ENCODE results near the gene WWOX. TPM values are rescaled to one million over a fixed set of nuclear protein-coding genes. Genes with fewer than 3 reads are reported as not detected.

Gene WWOX
- polyA plus RNA-seq, 6 donors from 2014 or later: 9.1 to 17.0 (median 12.5) TPM

- no peaks in the 10 kb centered on the region for H3K4me1 Mint-ChIP-seq
- DNase-seq (no peak), ATAC-seq (ENCODE audit: low read depth in 2 of 2) (no peak)
- H3K27me3 Mint-ChIP-seq: no peaks in the 10 kb centered on the region
- H3K4me3 Mint-ChIP-seq: no peak overlapping the region
- peaks cover 5 to 32% (median 13%) of the 10 kb centered on the region in 7 donors for H3K9me3 Mint-ChIP-seq
- H3K36me3 Mint-ChIP-seq: peaks cover 24 to 43% of the 10 kb centered on the region in 2 donors
- no peak overlapping the region for H3K27ac Mint-ChIP-seq
Observed at GRCh38 chr16:78909226-78909625, 809.8 kb downstream of the WWOX start.

- Mint-ChIP-seq H3K4me1 (peaks cover 0 to 7% (median 0%) of the 10 kb centered on the region in 3 donors), H3K27ac (peak overlapping the region in 1 of 6 donors; percentile 50), H3K4me3 (no peak overlapping the region), H3K9me3 (peaks cover 4 to 19% (median 14%) of the 10 kb centered on the region in 7 donors), H3K36me3 (peaks cover 20 to 33% of the 10 kb centered on the region in 2 donors), H3K27me3 (no peaks in the 10 kb centered on the region)
- ATAC-seq (ENCODE audit: low read depth in 2 of 2) (no peak), DNase-seq (no peak)
Observed at GRCh38 chr16:78915811-78916345, 816.4 kb downstream of the WWOX start.

GRCh38 chr16:78916928-78917545, 817.6 kb downstream of the WWOX start:
- Mint-ChIP-seq H3K4me3 (no peak overlapping the region), H3K27me3 (no peaks in the 10 kb centered on the region), H3K27ac (no peak overlapping the region), H3K4me1 (peaks cover 0 to 7% (median 0%) of the 10 kb centered on the region in 3 donors), H3K36me3 (peaks cover 26 to 39% of the 10 kb centered on the region in 2 donors), H3K9me3 (peaks cover 4 to 28% (median 22%) of the 10 kb centered on the region in 7 donors)
- DNase-seq (no peak), ATAC-seq (ENCODE audit: low read depth in 2 of 2) (no peak)

GRCh38 chr16:78918805-78919305, 819.4 kb downstream of the WWOX start:
- Mint-ChIP-seq H3K4me3 (no peak overlapping the region), H3K4me1 (peaks cover 0 to 7% (median 0%) of the 10 kb centered on the region in 3 donors), H3K27ac (no peak overlapping the region), H3K36me3 (peaks cover 33 to 36% of the 10 kb centered on the region in 2 donors), H3K27me3 (no peaks in the 10 kb centered on the region), H3K9me3 (peaks cover 8 to 37% (median 31%) of the 10 kb centered on the region in 7 donors)
- ATAC-seq (ENCODE audit: low read depth in 2 of 2) (no peak), DNase-seq (no peak)

- Mint-ChIP-seq H3K27ac (peak overlapping the region in 1 of 6 donors; percentile 41), H3K9me3 (peaks cover 8 to 37% (median 31%) of the 10 kb centered on the region in 7 donors), H3K36me3 (peaks cover 25 to 36% of the 10 kb centered on the region in 2 donors), H3K4me3 (no peak overlapping the region), H3K27me3 (no peaks in the 10 kb centered on the region), H3K4me1 (peaks cover 0 to 7% (median 0%) of the 10 kb centered on the region in 3 donors)
- DNase-seq (no peak), ATAC-seq (ENCODE audit: low read depth in 2 of 2) (no peak)
Observed at GRCh38 chr16:78919852-78920251, 820.4 kb downstream of the WWOX start.

- H3K4me3 Mint-ChIP-seq: no peak overlapping the region
- peaks cover 25 to 36% of the 10 kb centered on the region in 2 donors for H3K36me3 Mint-ChIP-seq
- DNase-seq (no peak), ATAC-seq (ENCODE audit: low read depth in 2 of 2) (no peak)
- no peak overlapping the region for H3K27ac Mint-ChIP-seq
- peaks cover 8 to 37% (median 31%) of the 10 kb centered on the region in 7 donors for H3K9me3 Mint-ChIP-seq
- peaks cover 0 to 2% (median 0%) of the 10 kb centered on the region in 3 donors for H3K27me3 Mint-ChIP-seq
- H3K4me1 Mint-ChIP-seq: peaks cover 0 to 7% (median 3%) of the 10 kb centered on the region in 3 donors
Observed at GRCh38 chr16:78920621-78921020, 821.2 kb downstream of the WWOX start.

GRCh38 chr16:78925083-78925767, 825.8 kb downstream of the WWOX start:
- Mint-ChIP-seq H3K4me1 (peaks cover 0 to 9% (median 4%) of the 10 kb centered on the region in 3 donors), H3K36me3 (peaks cover 19 to 25% of the 10 kb centered on the region in 2 donors), H3K27me3 (peaks cover 0 to 11% (median 0%) of the 10 kb centered on the region in 3 donors), H3K4me3 (no peak overlapping the region), H3K27ac (peak overlapping the region in 1 of 6 donors; percentile 25), H3K9me3 (peaks cover 10 to 31% (median 26%) of the 10 kb centered on the region in 7 donors)
- ATAC-seq (ENCODE audit: low read depth in 2 of 2) (peak in 1 of 2 donors; percentile 35), DNase-seq (no peak)

- peaks cover 0 to 11% (median 0%) of the 10 kb centered on the region in 3 donors for H3K27me3 Mint-ChIP-seq
- H3K4me1 Mint-ChIP-seq: peaks cover 0 to 13% (median 4%) of the 10 kb centered on the region in 3 donors
- no peak overlapping the region for H3K27ac Mint-ChIP-seq
- ATAC-seq (ENCODE audit: low read depth in 2 of 2) (no peak), DNase-seq (no peak)
- no peak overlapping the region for H3K4me3 Mint-ChIP-seq
- H3K36me3 Mint-ChIP-seq: peaks cover 15 to 19% of the 10 kb centered on the region in 2 donors
- H3K9me3 Mint-ChIP-seq: peaks cover 5 to 18% (median 12%) of the 10 kb centered on the region in 7 donors
Observed at GRCh38 chr16:78926723-78927210, 827.3 kb downstream of the WWOX start.

GRCh38 chr16:78927766-78928165, 828.3 kb downstream of the WWOX start:
- ATAC-seq (ENCODE audit: low read depth in 2 of 2) (no peak), DNase-seq (no peak)
- peaks cover 10 to 15% of the 10 kb centered on the region in 2 donors for H3K36me3 Mint-ChIP-seq
- peaks cover 0 to 13% (median 4%) of the 10 kb centered on the region in 3 donors for H3K4me1 Mint-ChIP-seq
- peaks cover 4 to 12% (median 6%) of the 10 kb centered on the region in 7 donors for H3K9me3 Mint-ChIP-seq
- no peak overlapping the region for H3K4me3 Mint-ChIP-seq
- H3K27me3 Mint-ChIP-seq: peaks cover 0 to 11% (median 0%) of the 10 kb centered on the region in 3 donors
- H3K27ac Mint-ChIP-seq: no peak overlapping the region

- H3K9me3 Mint-ChIP-seq: peaks cover 0 to 6% (median 2%) of the 10 kb centered on the region in 7 donors
- DNase-seq (no peak), ATAC-seq (ENCODE audit: low read depth in 2 of 2) (no peak)
- H3K4me3 Mint-ChIP-seq: peak overlapping the region in 1 of 8 donors; percentile 66
- H3K27me3 Mint-ChIP-seq: peaks cover 0 to 20% (median 0%) of the 10 kb centered on the region in 3 donors
- no peak overlapping the region for H3K27ac Mint-ChIP-seq
- peaks cover 5 to 8% of the 10 kb centered on the region in 2 donors for H3K36me3 Mint-ChIP-seq
- H3K4me1 Mint-ChIP-seq: peaks cover 0 to 13% (median 10%) of the 10 kb centered on the region in 3 donors
Observed at GRCh38 chr16:78929841-78930240, 830.4 kb downstream of the WWOX start.

- DNase-seq (no peak), ATAC-seq (ENCODE audit: low read depth in 2 of 2) (no peak)
- Mint-ChIP-seq H3K27ac (peak overlapping the region in 2 of 6 donors; percentile 38 to 64), H3K4me3 (no peak overlapping the region), H3K36me3 (peaks cover 5 to 8% of the 10 kb centered on the region in 2 donors), H3K9me3 (peaks cover 0 to 7% (median 3%) of the 10 kb centered on the region in 7 donors), H3K4me1 (peaks cover 0 to 11% (median 10%) of the 10 kb centered on the region in 3 donors), H3K27me3 (peaks cover 0 to 20% (median 0%) of the 10 kb centered on the region in 3 donors)
Observed at GRCh38 chr16:78930561-78930960, 831.1 kb downstream of the WWOX start.

- Mint-ChIP-seq H3K4me1 (peaks cover 4 to 10% (median 7%) of the 10 kb centered on the region in 3 donors), H3K27ac (no peak overlapping the region), H3K9me3 (peaks cover 0 to 7% (median 3%) of the 10 kb centered on the region in 7 donors), H3K4me3 (no peak overlapping the region), H3K36me3 (peaks cover 5 to 8% of the 10 kb centered on the region in 2 donors), H3K27me3 (peaks cover 0 to 15% (median 0%) of the 10 kb centered on the region in 3 donors)
- ATAC-seq (ENCODE audit: low read depth in 2 of 2): no peak
- DNase-seq: no peak
Observed at GRCh38 chr16:78931267-78931666, 831.8 kb downstream of the WWOX start.

- ATAC-seq (ENCODE audit: low read depth in 2 of 2): no peak
- no peak overlapping the region for H3K27ac Mint-ChIP-seq
- H3K36me3 Mint-ChIP-seq: peaks cover 5 to 8% of the 10 kb centered on the region in 2 donors
- H3K4me3 Mint-ChIP-seq: no peak overlapping the region
- peaks cover 0 to 11% (median 0%) of the 10 kb centered on the region in 3 donors for H3K27me3 Mint-ChIP-seq
- peaks cover 4 to 10% (median 4%) of the 10 kb centered on the region in 3 donors for H3K4me1 Mint-ChIP-seq
- peaks cover 0 to 7% (median 3%) of the 10 kb centered on the region in 7 donors for H3K9me3 Mint-ChIP-seq
- DNase-seq: no peak
Observed at GRCh38 chr16:78931678-78932077, 832.2 kb downstream of the WWOX start.

All from naive B cell (primary cell).